NCI-H446 (cell line): ENCODE results near the gene CD2AP.
"Not testable (repeated sequence)": the region's sequence is repeated elsewhere in the genome, so short reads cannot be mapped to it uniquely, and the experiment has no call there.

Experiments used
- DNase-seq, 2 experiments: peaks; one replicate each; lab custom pipeline; 2025; lab: John Stamatoyannopoulos, UW

CD2AP gene, protein sequence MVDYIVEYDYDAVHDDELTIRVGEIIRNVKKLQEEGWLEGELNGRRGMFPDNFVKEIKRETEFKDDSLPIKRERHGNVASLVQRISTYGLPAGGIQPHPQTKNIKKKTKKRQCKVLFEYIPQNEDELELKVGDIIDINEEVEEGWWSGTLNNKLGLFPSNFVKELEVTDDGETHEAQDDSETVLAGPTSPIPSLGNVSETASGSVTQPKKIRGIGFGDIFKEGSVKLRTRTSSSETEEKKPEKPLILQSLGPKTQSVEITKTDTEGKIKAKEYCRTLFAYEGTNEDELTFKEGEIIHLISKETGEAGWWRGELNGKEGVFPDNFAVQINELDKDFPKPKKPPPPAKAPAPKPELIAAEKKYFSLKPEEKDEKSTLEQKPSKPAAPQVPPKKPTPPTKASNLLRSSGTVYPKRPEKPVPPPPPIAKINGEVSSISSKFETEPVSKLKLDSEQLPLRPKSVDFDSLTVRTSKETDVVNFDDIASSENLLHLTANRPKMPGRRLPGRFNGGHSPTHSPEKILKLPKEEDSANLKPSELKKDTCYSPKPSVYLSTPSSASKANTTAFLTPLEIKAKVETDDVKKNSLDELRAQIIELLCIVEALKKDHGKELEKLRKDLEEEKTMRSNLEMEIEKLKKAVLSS

DNA sequence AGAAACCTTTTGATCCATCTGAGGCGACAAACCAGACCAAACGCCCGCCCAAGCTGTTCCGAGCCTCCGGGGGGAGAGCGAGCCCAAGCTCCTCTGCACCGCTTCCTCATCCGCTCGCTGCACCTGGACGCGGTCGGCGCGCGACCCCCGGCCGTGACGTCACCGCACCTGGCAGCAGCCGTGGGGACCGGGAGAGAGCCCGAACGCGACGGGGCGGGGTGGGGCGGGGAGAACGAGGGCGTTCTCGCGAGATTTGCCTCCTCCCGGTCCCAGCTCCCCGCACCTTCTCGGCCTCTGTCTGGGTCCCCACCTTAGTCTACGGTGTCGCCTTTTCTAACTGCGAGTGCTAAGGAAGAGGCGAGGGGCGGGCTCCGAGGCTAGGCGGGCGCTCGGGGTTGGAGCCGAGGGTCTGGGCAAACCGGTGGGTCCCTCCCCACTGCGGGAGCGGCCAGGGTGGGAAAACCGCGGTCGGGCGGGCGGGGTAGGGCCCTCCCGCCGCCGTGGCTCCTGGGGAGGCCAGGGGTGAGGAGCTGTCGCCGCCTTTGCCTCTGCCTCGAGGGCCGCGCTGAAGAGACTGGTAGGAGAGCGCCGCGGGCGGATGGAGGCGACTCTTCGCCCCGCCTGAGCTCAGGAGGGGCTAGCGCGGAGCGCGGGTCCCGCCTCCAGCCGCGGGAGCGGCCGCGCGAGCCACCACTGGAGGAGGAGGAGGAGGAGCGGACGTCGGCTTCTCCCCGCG, at the start of gene CD2AP:
CD2AP (plus strand) TSS at position 293 of the 736 bp plus-strand sequence. CDS start 456 bp downstream, outside the sequence.
- peak; percentile 74 to 90 for DNase-seq

- no peak for DNase-seq
Measured at GRCh38 chr6:47428288-47428687, 49.3 kb upstream of the CD2AP start.

GRCh38 chr6:47428746-47429664, 48.6 kb upstream of the CD2AP start:
- no peak for DNase-seq

- DNase-seq: no peak
Measured at GRCh38 chr6:47434372-47435253, 43.0 kb upstream of the CD2AP start.

DNA sequence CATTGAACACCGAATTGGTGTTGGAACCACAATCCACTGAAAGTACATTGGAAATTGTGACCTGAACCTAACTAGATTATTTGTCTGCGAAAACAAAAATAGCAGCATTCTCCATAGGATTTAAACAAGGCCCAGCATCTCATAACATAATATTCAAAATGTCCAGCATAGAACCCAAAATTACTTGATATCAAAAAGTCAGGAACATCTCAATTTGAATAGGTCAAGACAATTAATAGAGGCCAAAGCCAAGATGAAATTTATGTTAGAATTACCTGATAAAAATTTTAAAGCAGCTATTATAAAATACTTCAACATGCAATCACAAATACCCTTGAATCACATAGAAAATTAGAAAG, 42.4 kb upstream of the CD2AP start:
- DNase-seq: no peak

DNA sequence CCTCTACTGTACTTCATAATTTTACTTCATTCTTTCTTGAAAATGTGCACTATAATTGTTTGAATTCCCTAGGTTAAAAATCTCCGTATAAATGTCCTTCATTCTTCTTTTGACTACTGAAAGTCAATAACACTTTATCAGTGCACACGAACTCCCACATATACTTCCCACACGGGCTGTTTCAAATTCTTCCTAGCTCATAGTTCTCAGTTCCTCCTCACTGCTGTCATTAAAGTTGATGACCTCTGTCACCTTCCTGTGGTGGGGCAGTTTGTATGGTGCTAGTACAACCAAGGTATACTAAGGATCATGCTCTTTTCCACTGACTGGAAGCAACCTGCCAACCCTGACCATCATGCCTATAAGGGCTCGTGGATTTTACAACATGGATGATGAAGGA, 40.0 kb upstream of the CD2AP start:
- no peak for DNase-seq

GRCh38 chr6:47438481-47439347, 38.9 kb upstream of the CD2AP start:
- no peak for DNase-seq

- no peak for DNase-seq
Measured at GRCh38 chr6:47439348-47439668, 38.3 kb upstream of the CD2AP start.

- no peak for DNase-seq
Measured at GRCh38 chr6:47440719-47441118, 36.9 kb upstream of the CD2AP start.

DNA sequence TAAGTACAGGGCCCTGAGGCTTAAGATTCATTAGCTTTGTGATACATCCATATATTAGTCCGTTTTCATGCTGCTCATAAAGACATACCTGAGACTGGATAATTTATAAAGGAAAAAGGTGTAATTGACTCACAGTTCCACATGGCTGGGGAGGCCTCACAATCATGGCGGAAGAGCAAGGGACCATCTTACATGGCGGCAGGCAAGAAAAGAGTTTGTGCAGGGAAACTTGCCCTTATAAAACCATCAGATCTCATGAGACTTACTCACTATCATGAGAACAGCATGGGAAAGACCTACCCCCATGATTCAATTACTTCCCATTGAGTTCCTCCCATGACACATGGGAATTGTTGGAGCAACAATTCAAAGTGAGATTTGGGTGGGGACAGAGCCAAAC, 32.6 kb upstream of the CD2AP start:
- not testable (repeated sequence) for DNase-seq

DNA sequence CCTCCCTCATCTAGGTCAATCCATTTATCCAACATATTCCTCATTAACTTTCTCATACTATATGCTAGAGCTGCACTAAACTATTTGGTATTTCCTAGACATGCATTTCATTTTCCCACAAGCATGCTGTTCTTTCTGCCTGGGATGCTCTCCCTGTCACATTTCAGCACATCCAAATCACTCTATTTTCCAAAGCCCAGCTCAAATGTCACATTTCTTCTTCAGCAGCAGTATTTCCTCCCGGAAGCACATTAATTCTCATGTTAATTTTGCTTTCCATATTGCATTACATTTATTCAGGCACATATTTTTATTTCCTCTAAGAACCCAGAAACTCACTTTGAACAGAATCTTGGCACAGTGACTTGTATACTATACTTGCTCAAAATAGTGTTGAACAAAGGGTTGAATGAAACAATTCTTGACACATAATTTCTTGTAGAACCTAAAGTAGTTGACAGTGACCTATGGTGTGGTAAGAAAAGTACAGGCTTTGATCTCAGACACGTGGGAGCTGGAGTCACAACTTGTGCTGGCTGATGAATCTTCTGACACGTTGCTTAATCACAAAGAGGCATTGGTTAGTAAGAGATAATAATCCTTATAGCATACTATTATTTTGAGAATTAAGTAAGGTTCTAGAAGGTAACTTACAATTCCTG, 30.8 kb upstream of the CD2AP start:
- no peak for DNase-seq

DNA sequence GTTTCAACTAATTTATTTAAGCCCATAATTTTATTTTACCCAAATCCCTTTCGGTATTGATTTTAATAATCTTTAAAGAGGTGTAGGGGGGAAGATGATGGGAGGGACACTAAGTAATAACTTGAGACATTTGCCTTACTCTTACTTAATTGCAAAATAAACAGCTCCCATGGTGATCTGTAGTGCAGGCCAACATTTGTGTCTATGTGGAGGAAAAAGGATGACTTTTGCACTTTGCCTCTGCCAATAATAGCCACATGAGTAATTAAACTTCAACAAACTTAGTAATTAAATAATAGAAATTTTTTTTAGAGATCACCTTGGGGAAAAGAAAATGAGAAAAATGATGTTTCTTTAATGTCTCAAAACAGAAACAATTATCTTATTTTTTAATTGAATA, 29.9 kb upstream of the CD2AP start:
- no peak for DNase-seq

- DNase-seq: no peak
Measured at GRCh38 chr6:47451162-47451561, 26.4 kb upstream of the CD2AP start.

DNA sequence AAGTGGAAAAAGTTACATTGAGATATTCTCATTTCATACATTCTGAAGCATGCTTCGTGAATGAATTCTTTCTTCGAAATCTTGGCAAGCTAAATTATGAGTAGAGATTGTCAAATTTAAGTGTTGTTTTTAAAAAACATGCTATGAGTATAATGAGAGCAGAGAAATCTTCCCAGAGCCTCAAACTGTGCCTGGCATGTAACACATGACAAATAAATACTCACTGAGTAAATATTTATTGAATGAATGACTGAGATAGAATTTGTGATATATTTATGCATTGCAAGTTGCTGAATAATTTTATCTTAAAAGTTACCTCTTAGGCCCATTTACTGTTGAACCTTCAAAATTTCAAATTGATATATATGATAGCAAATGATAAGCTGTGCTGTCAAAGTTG, 24.7 kb upstream of the CD2AP start:
- no peak for DNase-seq

DNA sequence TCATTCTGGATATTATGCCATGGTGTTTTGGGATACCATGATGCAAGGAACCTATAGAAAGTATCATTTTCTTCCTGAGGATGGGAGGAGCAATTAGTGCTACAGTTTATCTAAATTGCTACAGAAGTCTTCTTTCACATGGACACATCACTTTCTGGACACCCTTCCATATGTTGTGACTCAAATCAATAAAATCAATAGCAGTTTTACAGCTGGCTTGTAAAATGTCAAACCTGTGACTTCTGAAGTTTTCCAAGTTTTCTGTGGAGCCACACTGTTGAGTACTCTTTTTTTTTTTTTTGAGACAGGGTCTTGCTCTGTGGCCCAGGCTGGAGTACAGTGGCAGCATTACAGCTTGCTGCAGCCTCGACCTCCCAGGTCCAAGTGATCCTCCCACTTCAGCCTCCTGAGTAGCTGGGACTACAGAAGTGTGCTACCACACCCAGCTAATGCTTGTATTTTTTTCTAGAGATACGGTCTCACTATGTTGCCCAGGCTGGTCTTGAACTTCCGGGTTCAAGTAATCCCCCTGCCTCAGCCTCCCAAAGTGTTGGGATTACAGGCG, 24.1 kb upstream of the CD2AP start:
- no peak for DNase-seq

- no peak for DNase-seq
Measured at GRCh38 chr6:47454713-47455396, 22.7 kb upstream of the CD2AP start.

GRCh38 chr6:47455533-47456209, 21.9 kb upstream of the CD2AP start:
- DNase-seq: no peak

DNA sequence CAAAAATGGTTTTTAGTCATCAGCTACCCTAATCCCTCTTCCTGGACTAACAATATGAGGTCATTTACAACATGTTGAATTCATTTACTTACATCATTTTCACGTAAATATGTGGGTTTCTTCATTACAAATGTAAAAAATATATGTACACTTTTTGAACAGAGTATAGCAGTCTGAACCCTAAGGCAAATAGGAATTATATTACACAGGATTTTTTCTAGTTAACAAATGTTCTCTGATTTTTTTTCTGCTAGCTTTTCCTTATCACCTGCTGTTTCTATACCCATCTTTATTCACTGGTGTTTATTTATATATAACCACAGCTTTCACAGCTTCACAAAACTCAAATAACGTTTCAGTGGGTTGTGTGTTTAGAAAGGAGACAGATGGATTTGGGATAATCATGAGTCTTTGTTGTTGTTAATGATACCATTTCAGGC, 21.0 kb upstream of the CD2AP start:
- DNase-seq: no peak
